GM23248 (cell line): Measurements from ENCODE around the gene PEX16. TPM values are rescaled to one million over a fixed set of nuclear protein-coding genes. Genes with fewer than 3 reads are reported as not detected.

Experiments used
- DNase-seq: peaks from one replicate; pipeline ENCODE4 v3.0.0-alpha.2; 2015
- H2AFZ ChIP-seq: fragments of 200-600 bp; sonication (generic); 2 replicates; pipeline ENCODE4 v1.6.1; 2016; ENCODE audit warnings: antibody characterized with exemption
- H3F3A ChIP-seq: fragments of 200-600 bp; sonication (generic); 2 replicates; pipeline ENCODE4 v1.6.1; 2016; ENCODE audit warnings: mild to moderate bottlenecking, antibody characterized with exemption, mixed run types; ENCODE audit not compliant: insufficient read depth
- H3K27ac ChIP-seq: fragments of 200-600 bp; sonication (generic); 2 replicates; pipeline ENCODE4 v1.5.1; 2016; ENCODE audit warnings: mild to moderate bottlenecking
- H3K27me3 ChIP-seq: fragments of 200-600 bp; sonication (generic); replicated peaks from 2 replicates; pipeline ENCODE4 v1.6.1; 2016; ENCODE audit warnings: mild to moderate bottlenecking; ENCODE audit not compliant: insufficient read depth
- H3K36me3 ChIP-seq: fragments of 200-600 bp; sonication (generic); 2 replicates; pipeline ENCODE4 v1.6.1; 2016; ENCODE audit warnings: low read depth, mild to moderate bottlenecking
- H3K4me1 ChIP-seq: fragments of 200-600 bp; sonication (generic); 2 replicates; pipeline ENCODE4 v1.6.1; 2016; ENCODE audit warnings: mild to moderate bottlenecking; ENCODE audit not compliant: insufficient read depth
- H3K4me2 ChIP-seq: fragments of 200-600 bp; sonication (generic); one replicate; pipeline ENCODE4 v1.6.1; 2016; ENCODE audit warnings: mild to moderate bottlenecking; ENCODE audit not compliant: unreplicated experiment
- H3K4me3 ChIP-seq: fragments of 200-600 bp; sonication (generic); 2 replicates; pipeline ENCODE4 v1.5.1; 2016; ENCODE audit warnings: mild to moderate bottlenecking
- H3K79me2 ChIP-seq: fragments of 200-600 bp; sonication (generic); 2 replicates; pipeline ENCODE4 v1.6.1; 2016; ENCODE audit warnings: mild to moderate bottlenecking; ENCODE audit not compliant: insufficient read depth
- H3K9ac ChIP-seq: fragments of 200-600 bp; sonication (generic); 2 replicates; pipeline ENCODE4 v1.6.1; 2016; ENCODE audit warnings: mild to moderate bottlenecking
- H3K9me2 ChIP-seq: fragments of 200-600 bp; sonication (generic); 2 replicates; pipeline ENCODE4 v1.6.1; 2016; ENCODE audit warnings: mixed run types, mild to moderate bottlenecking, moderate library complexity; ENCODE audit not compliant: insufficient read depth
- H3K9me3 ChIP-seq: fragments of 200-600 bp; sonication (generic); one replicate; pipeline ENCODE4 v1.6.1; 2017; ENCODE audit warnings: low read depth
- H4K20me1 ChIP-seq: fragments of 200-600 bp; sonication (generic); 2 replicates; pipeline ENCODE4 v1.6.0; 2016; ENCODE audit not compliant: insufficient read depth
- EZH2 ChIP-seq: fragments of 200-600 bp; sonication (generic); IDR thresholded peaks from 2 replicates; pipeline ENCODE4 v1.6.1; 2018; ENCODE audit warnings: antibody characterized with exemption, mild to moderate bottlenecking; ENCODE audit not compliant: insufficient read depth, poor library complexity, severe bottlenecking
- EZH2phosphoT487 ChIP-seq: fragments of 200-600 bp; sonication (generic); IDR thresholded peaks from 2 replicates; pipeline ENCODE4 v1.6.1; 2018; ENCODE audit warnings: antibody characterized with exemption, moderate library complexity, mild to moderate bottlenecking, low read depth; ENCODE audit not compliant: insufficient read depth
- WGBS, 2 experiments: methylation state at CpG; one replicate each; pipeline ENCODE4 v1.1.6; 2015 to 2017; ENCODE audit warnings: low lambda C conversion rate in 2 of 2, low coverage in 1 of 2; ENCODE audit errors: missing lambda C conversion rate in 2 of 2; 5-methylcytosine and 5-hydroxymethylcytosine counted together
- in situ Hi-C: fragments of 300-500 bp; cut with MboI; formaldehyde crosslinking; loops from 2 replicates; pipeline ENCODE4 v1.15.0; 2020
- polyA plus RNA-seq: library from polyadenylated mRNA; unstranded; fragments of >200 nt; fragmentation: Nextera tagmentation; extraction: Ambion mirVana; gene quantifications from 2 replicates; pipeline ENCODE4 v1.2.1, GENCODE V29; 2016
- total RNA-seq: library from RNA; depleted of rRNA; stranded (reverse); fragments of >200 nt; shearing (Covaris generic); gene quantifications from 2 replicates; pipeline ENCODE4 v1.2.3, GENCODE V29; 2014

The PEX16 gene
- total and polyA plus RNA-seq, 2 experiments from 2014 or later = 21.2 to 23.2 TPM

GRCh38 chr11:45959851-45960250 lies 42.2 kb upstream of the PEX16 start:
- Histone ChIP-seq H3K9me3 (no peaks in the 10 kb centered on the region), H3K4me2 (peak overlapping the region; percentile 38), H3K9ac (no peak overlapping the region), H4K20me1 (no peaks in the 10 kb centered on the region; the same call in 1 of the 2 replicates), H3F3A (peaks cover 27% of the 10 kb centered on the region), H3K27ac (peak overlapping the region; percentile 64), H3K9me2 (no peaks in the 10 kb centered on the region), H3K79me2 (peaks cover 9% of the 10 kb centered on the region; the same call in 1 of the 2 replicates), H3K36me3 (peaks cover 8% of the 10 kb centered on the region; the same call in 1 of the 2 replicates), H3K27me3 (no peaks in the 10 kb centered on the region), H3K4me1 (peaks cover 25% of the 10 kb centered on the region), H3K4me3 (no peak overlapping the region), H2AFZ (no peak overlapping the region)
- DNase-seq = peak; percentile 78
- 17% methylated on average over 1 of the region's 1 CpG for WGBS, 2 experiments
- in situ Hi-C loops = no loop called here
- TF ChIP-seq EZH2 = no peak
- TF ChIP-seq EZH2phosphoT487 = peak; percentile 77; the same call in 1 of the 2 replicates

GRCh38 chr11:45949992-45950407 lies 32.3 kb upstream of the PEX16 start:
- 60 to 81% methylated on average over 1 of the region's 1 CpG for WGBS, 2 experiments
- H3K9me2 ChIP-seq = no peaks in the 10 kb centered on the region
- H3K9me3 ChIP-seq = no peaks in the 10 kb centered on the region
- no peak for TF ChIP-seq EZH2phosphoT487
- no peak for TF ChIP-seq EZH2
- peak; percentile 20 for DNase-seq
- H3K4me2 ChIP-seq = no peak overlapping the region
- H2AFZ ChIP-seq = no peak overlapping the region
- H3K79me2 ChIP-seq = no peaks in the 10 kb centered on the region
- H4K20me1 ChIP-seq = no peaks in the 10 kb centered on the region
- H3K9ac ChIP-seq = no peak overlapping the region
- in situ Hi-C loops = no loop called here
- H3K36me3 ChIP-seq = peaks cover 41% of the 10 kb centered on the region
- H3K27me3 ChIP-seq = no peaks in the 10 kb centered on the region
- no peak overlapping the region for H3K4me3 ChIP-seq
- no peak overlapping the region for H3K27ac ChIP-seq
- H3K4me1 ChIP-seq = peaks cover 8% of the 10 kb centered on the region; the same call in 1 of the 2 replicates
- H3F3A ChIP-seq = no peaks in the 10 kb centered on the region

- TF ChIP-seq EZH2phosphoT487 (no peak), EZH2 (no peak)
- no peaks in the 10 kb centered on the region for H3K9me3 ChIP-seq
- in situ Hi-C loops = no loop called here
- H3K27ac ChIP-seq = no peak overlapping the region
- 76 to 78% methylated on average over 3 of the region's 3 CpGs for whole genome bisulfite sequencing, 2 experiments
- H3F3A ChIP-seq = no peaks in the 10 kb centered on the region
- peaks cover 8% of the 10 kb centered on the region; the same call in 1 of the 2 replicates for H3K4me1 ChIP-seq
- H3K27me3 ChIP-seq = no peaks in the 10 kb centered on the region
- DNase-seq = no peak
- H2AFZ ChIP-seq = no peak overlapping the region
- H3K4me2 ChIP-seq = no peak overlapping the region
- H3K79me2 ChIP-seq = no peaks in the 10 kb centered on the region
- H3K9ac ChIP-seq = no peak overlapping the region
- H3K9me2 ChIP-seq = no peaks in the 10 kb centered on the region
- H4K20me1 ChIP-seq = no peaks in the 10 kb centered on the region
- no peak overlapping the region for H3K4me3 ChIP-seq
- H3K36me3 ChIP-seq = peaks cover 40% of the 10 kb centered on the region
Observed at GRCh38 chr11:45948356-45948755, 30.7 kb upstream of the PEX16 start.

DNA sequence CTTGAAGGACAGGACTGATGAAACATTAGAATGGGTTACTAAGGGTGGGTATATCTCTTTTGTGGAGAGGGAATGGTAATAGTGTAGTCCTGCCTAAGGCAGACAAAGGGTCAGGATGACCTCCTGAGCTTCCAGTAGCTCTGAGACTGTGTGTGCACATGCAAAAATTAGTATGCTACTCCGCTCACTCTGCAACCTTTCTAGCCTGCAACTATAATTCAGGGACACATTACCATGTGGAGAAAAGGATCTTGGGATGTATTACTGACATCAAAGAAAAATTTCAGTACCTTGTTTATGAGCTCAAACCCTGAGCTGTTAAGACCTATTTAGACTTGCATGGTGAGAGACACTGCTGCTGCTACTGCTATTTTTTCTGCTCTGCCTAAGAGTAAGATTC lies 30.2 kb upstream of the PEX16 start:
- no peak overlapping the region for H3K9ac ChIP-seq
- peaks cover 35% of the 10 kb centered on the region for H3K36me3 ChIP-seq
- no peaks in the 10 kb centered on the region for H3F3A ChIP-seq
- no peak overlapping the region for H2AFZ ChIP-seq
- H3K9me3 ChIP-seq = no peaks in the 10 kb centered on the region
- no peak for TF ChIP-seq EZH2
- no peak for TF ChIP-seq EZH2phosphoT487
- H3K4me2 ChIP-seq = no peak overlapping the region
- no peak overlapping the region for H3K27ac ChIP-seq
- no peak overlapping the region for H3K4me3 ChIP-seq
- in situ Hi-C loops = no loop called here
- H3K4me1 ChIP-seq = peaks cover 8% of the 10 kb centered on the region; the same call in 1 of the 2 replicates
- no peaks in the 10 kb centered on the region for H4K20me1 ChIP-seq
- no peak for DNase-seq
- 94 to 95% methylated on average over 1 of the region's 1 CpG for WGBS, 2 experiments
- no peaks in the 10 kb centered on the region for H3K79me2 ChIP-seq
- no peaks in the 10 kb centered on the region for H3K9me2 ChIP-seq
- no peaks in the 10 kb centered on the region for H3K27me3 ChIP-seq
